Duodenal mucosa (tissue), 2 donors: ENCODE measurements around the gene MEIS2.
A peak's percentile ranks its signal among the peaks of the same experiment; 100 is the strongest.

ENCODE experiments used
- H3K27ac ChIP-seq: one replicate; pipeline ENCODE4 v1.7.0; 2013; ENCODE audit warnings: low read depth, low read length
- H3K27me3 ChIP-seq, 2 donors: one replicate each; pipeline ENCODE4 v1.7.0; 2013; ENCODE audit warnings: low read length in 2 of 2, control low read depth in 1 of 2; ENCODE audit not compliant: insufficient read depth in 2 of 2, control insufficient read depth in 1 of 2
- H3K36me3 ChIP-seq, 2 donors: one replicate each; pipeline ENCODE4 v1.7.0; 2013; ENCODE audit warnings: low read length in 2 of 2, control low read depth in 1 of 2; ENCODE audit not compliant: insufficient read depth in 2 of 2, control insufficient read depth in 1 of 2
- H3K4me1 ChIP-seq, 2 donors: one replicate each; pipeline ENCODE4 v1.7.0; 2013; ENCODE audit warnings: low read length in 2 of 2, control low read depth in 1 of 2; ENCODE audit not compliant: insufficient read depth in 2 of 2, control insufficient read depth in 1 of 2
- H3K4me3 ChIP-seq, 2 donors: one replicate each; pipeline ENCODE4 v1.7.0; 2013; ENCODE audit warnings: low read length in 2 of 2, low read depth in 1 of 2
- H3K9ac ChIP-seq, 2 donors: one replicate each; pipeline ENCODE4 v1.7.0; 2013; ENCODE audit warnings: low read length in 2 of 2, low read depth in 1 of 2
- H3K9me3 ChIP-seq, 2 donors: one replicate each; pipeline ENCODE4 v1.7.0; 2013; ENCODE audit warnings: low read length in 2 of 2, control low read depth in 1 of 2; ENCODE audit not compliant: control insufficient read depth in 1 of 2

The MEIS2 gene

DNA sequence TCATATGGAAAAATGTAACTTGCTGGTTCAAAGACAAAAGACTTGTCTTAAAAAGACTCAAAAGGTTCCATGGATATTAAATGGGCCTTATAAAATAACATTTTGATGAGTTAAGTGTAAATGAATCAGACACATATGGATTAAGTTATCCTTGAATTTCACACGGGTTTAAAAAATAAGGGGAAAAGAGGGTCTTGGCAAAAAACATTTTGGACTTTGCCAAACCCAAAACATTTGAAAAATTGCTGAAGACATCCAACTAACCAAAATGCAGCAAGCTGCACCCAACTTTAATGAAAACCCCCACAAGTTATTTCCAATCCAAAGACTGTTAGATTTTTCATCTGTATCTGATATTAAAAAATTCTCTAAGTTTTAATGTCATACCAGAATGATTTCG is 200.7 kb downstream of the MEIS2 start:
- H3K9ac ChIP-seq: no peak overlapping the region
- H3K36me3 ChIP-seq: peaks cover 0 to 5% of the 10 kb centered on the region in 2 donors
- peaks cover 31 to 38% of the 10 kb centered on the region in 2 donors for H3K4me1 ChIP-seq
- H3K4me3 ChIP-seq: no peak overlapping the region
- H3K27ac ChIP-seq: no peak overlapping the region
- H3K9me3 ChIP-seq: no peaks in the 10 kb centered on the region
- no peaks in the 10 kb centered on the region for H3K27me3 ChIP-seq

DNA sequence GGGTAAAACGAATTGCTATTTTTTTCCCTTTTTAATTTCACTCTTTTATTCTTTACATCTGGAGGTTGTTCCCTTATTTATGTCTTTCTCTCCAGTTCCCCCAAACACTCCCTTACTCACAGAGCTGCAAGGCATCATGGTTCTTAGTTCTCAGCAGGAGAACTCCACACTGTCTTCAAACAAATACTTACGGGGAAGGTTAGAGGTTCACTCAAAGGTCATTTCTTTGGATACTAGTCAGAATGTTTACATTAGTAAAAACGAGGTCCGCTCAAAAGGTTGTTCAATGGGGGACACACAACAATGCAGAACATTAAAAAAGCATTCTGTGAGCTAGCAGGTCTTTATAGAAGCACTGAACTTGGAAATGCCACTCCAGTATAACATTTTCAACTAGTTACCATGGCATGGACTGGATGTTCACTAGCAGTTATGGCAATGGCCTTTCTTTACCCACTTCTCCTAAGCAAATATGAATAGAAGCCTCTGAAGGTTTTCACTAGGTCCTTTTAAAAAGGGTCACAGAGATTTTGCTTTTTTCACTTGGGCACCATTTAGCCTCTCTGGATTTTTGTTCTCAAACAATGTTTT is 201.7 kb downstream of the MEIS2 start:
- Histone ChIP-seq H3K27me3 (no peaks in the 10 kb centered on the region), H3K9me3 (no peaks in the 10 kb centered on the region), H3K9ac (no peak overlapping the region), H3K4me1 (peaks cover 24 to 28% of the 10 kb centered on the region in 2 donors), H3K4me3 (no peak overlapping the region), H3K36me3 (peaks cover 8% of the 10 kb centered on the region in 2 donors), H3K27ac (no peak overlapping the region)

DNA sequence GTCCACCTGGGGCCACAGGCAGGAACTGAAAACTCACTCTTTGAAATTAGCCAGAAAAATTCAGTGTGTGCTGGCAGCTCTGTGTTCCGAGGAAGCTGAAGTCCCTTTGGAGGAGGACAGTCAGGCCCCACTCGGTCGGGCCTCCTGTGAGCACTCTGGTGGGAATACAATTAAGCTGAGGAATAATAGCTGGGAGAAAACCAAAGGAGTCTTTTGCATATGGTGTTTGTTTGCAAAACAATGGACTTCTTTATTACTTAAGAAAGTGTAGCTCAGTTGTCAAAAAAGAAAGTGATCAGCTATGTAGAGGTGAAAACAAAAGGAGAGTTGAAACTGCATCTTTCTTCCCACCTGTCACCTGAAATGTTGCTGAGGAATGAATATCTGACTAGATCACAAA is 202.5 kb downstream of the MEIS2 start:
- no peak overlapping the region for H3K4me3 ChIP-seq
- H3K4me1 ChIP-seq: peaks cover 17 to 21% of the 10 kb centered on the region in 2 donors
- H3K36me3 ChIP-seq: peaks cover 8 to 10% of the 10 kb centered on the region in 2 donors
- H3K27me3 ChIP-seq: no peaks in the 10 kb centered on the region
- H3K9ac ChIP-seq: no peak overlapping the region
- no peak overlapping the region for H3K27ac ChIP-seq
- H3K9me3 ChIP-seq: no peaks in the 10 kb centered on the region

DNA sequence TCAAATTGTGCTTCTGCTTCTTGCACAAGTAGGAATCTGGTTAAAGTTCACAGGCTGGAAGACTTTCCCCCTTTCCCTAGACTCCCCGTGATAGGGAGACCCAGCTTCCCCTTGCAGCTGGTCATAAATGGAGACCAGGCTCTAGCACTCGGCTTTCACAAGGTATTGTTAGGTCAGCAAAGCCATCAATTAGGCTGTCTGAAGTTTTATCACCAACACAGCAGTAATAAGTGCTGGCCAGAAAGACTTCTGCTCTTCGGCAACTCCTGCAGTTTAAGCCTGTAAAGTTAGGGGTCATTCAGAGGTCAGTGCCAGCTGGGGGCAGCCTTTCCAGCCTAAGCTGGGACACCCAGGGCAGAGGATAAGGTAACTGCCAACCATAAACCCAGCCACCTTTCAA is 203.4 kb downstream of the MEIS2 start:
- Histone ChIP-seq H3K9ac (no peak overlapping the region), H3K27me3 (no peaks in the 10 kb centered on the region), H3K36me3 (peaks cover 8 to 10% of the 10 kb centered on the region in 2 donors), H3K4me3 (peak overlapping the region in 1 of 2 donors; percentile 30), H3K4me1 (peaks cover 17 to 21% of the 10 kb centered on the region in 2 donors), H3K9me3 (no peaks in the 10 kb centered on the region), H3K27ac (no peak overlapping the region)

DNA sequence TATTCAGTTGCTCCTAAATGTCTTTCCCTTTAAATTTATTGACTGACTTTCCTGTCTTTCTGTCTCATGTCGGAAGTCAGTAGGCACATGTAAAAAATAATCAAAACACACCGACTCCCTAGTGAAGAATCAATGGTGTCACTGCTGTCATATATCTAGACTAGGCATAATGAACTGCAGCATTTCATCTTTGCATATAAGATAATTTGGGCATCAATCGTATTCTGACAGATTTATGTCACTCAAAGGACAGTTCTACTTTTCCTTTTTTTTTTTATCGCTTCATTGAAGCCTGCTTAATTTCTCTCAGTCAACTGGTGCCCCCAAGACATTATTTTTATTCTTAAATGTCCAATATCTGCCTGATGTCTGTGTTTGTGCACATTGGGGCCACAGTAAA is 206.3 kb downstream of the MEIS2 start:
- no peak overlapping the region for H3K27ac ChIP-seq
- peaks cover 17 to 21% of the 10 kb centered on the region in 2 donors for H3K4me1 ChIP-seq
- no peaks in the 10 kb centered on the region for H3K9me3 ChIP-seq
- H3K9ac ChIP-seq: no peak overlapping the region
- no peak overlapping the region for H3K4me3 ChIP-seq
- no peaks in the 10 kb centered on the region for H3K27me3 ChIP-seq
- H3K36me3 ChIP-seq: peaks cover 8 to 10% of the 10 kb centered on the region in 2 donors

DNA sequence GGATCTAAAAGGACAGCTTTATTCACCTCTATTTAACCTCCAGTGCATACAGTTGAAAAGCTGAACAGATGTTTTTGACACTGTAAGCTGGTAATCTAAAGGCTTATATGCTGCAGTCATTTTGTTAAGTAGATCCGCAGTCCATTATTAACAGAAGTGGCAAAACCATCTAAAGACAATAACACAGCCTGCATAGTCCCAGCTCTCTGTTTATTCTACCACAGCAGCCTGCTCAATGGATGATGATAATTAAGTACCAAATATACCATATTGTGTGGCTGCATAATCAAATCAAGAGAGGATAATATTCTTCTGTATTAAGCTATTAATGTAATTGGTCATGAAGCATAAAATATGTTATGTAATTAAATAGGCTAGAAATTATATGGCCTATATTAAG is 207.1 kb downstream of the MEIS2 start:
- peaks cover 8 to 10% of the 10 kb centered on the region in 2 donors for H3K36me3 ChIP-seq
- no peak overlapping the region for H3K9ac ChIP-seq
- peaks cover 0 to under 1% of the 10 kb centered on the region in 2 donors for H3K27me3 ChIP-seq
- no peak overlapping the region for H3K4me3 ChIP-seq
- H3K9me3 ChIP-seq: no peaks in the 10 kb centered on the region
- no peak overlapping the region for H3K27ac ChIP-seq
- H3K4me1 ChIP-seq: peaks cover 17 to 21% of the 10 kb centered on the region in 2 donors

DNA sequence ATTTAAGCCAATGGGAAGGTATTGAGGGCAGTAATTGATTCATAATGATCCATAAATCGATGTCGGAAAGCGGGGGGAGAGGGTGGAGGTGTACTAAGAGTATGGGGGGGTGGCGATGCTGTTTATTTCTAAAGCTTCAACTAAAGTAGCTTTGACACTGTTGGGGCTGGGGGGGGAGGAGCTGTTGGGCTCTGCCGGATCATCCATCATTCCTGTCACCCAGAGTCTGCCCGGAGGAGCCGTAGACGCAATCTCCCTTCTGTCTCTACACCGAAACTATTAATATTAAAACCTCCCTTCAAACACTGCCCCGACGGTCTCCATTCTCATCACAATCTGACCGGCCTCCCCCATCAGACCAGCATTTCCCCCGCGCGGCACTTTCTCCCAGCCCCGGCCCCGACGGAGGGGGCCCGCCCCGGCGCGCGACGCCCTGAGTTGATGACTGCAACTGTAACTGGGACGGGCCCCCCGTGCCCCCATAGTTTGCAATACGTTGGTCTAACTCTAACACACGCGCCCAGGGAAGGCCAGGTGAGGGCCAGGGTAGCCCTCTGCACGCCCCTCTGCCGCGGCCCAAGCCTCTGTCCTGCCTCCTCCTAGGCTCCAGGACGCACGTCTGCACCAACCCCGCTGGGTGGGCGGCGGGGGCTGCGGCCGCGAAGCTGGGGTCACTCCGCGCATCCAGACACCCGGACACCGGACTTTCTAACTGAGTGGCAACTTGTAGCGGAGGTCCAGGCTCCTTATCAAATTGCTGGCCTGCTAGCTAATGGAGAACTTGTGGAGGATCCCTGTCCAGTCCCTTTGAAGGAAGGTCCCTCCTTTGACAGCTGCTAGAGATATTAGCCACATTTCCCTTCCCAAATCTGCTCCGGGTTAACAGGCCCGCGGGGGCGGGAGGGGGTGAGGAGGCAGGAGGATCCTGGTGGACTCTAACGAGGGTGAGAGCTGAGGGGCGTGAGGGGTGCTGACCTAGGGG is 212.0 kb downstream of the MEIS2 start:
- H3K27ac ChIP-seq: no peak overlapping the region
- peak overlapping the region; percentile 66 to 69 for H3K4me3 ChIP-seq
- H3K9me3 ChIP-seq: no peaks in the 10 kb centered on the region
- H3K27me3 ChIP-seq: peaks cover 8 to 19% of the 10 kb centered on the region in 2 donors
- H3K9ac ChIP-seq: peak overlapping the region in 1 of 2 donors; percentile 1
- peaks cover 0 to 7% of the 10 kb centered on the region in 2 donors for H3K4me1 ChIP-seq
- H3K36me3 ChIP-seq: no peaks in the 10 kb centered on the region

DNA sequence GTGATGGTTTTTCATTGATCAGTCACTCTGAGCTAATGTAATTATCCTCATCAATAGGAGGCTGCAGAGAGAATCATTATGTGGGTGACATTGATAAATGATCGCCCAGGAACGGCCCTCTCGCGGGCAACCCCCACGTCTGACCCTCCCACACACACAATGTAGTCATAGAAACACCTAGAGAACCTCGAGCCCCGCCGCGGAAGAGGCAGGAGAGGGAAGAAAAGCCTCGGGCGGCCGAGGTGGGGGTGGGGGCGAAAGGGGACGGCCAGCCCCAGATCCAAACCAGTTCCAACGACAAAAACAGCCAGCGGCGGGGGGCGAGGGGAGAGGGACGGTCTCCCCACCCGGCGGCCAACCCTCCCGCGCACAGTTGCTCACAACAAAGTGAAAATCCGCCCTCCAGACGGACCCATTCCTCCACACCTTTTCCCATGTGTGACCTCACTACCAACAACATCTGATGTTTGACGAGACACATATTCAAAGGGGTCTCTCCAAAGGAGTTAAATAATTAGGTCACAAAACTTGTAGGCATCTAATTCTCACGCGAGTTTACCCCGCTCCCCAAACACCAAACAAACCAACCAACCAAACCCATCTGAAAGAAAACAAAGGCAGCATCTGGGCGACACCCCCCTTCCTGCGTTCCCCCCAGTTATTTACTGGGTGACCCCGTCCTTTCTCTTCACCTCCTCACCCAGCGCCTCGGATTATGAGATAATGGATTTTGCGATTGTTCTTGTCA is 213.0 kb downstream of the MEIS2 start:
- Histone ChIP-seq H3K36me3 (no peaks in the 10 kb centered on the region), H3K27me3 (peaks cover 13 to 25% of the 10 kb centered on the region in 2 donors), H3K9ac (peak overlapping the region in 1 of 2 donors; percentile 1), H3K4me1 (peaks cover 5 to 13% of the 10 kb centered on the region in 2 donors), H3K27ac (no peak overlapping the region), H3K9me3 (no peaks in the 10 kb centered on the region), H3K4me3 (peak overlapping the region; percentile 66 to 69)

DNA sequence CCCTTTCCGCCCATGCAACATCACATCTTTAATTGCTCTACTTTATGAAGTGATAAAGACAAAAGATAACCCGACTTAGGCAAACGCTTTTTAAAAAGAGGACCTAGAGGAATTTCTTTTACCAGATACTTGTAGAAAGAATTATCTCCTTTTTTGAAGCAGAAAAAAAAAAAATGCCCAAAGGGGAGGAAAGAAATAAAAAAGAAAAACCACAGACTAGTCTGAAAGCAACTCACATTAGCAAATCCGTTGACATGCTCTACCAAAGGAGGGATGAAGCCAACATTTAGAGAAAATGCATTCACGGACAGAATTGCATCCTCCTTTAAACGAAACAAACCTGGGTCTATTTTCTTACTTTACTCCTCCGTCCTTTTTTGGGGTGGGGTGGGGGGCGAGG is 213.6 kb downstream of the MEIS2 start:
- Histone ChIP-seq H3K27me3 (peaks cover 20 to 30% of the 10 kb centered on the region in 2 donors), H3K27ac (no peak overlapping the region), H3K9me3 (no peaks in the 10 kb centered on the region), H3K9ac (no peak overlapping the region), H3K4me3 (no peak overlapping the region), H3K4me1 (peaks cover 5 to 13% of the 10 kb centered on the region in 2 donors), H3K36me3 (no peaks in the 10 kb centered on the region)
